H1 (cell line): ENCODE results near the gene DPYD. TPM values are rescaled to one million over a fixed set of nuclear protein-coding genes. Genes with fewer than 3 reads are reported as not detected.

ENCODE experiments used
- CTCF ChIA-PET: fragments of 300-600 bp; sonication (Branson Sonifier 250); formaldehyde crosslinking; loops from one replicate; lab custom pipeline; 2021; ENCODE audit not compliant: partially characterized antibody; lab: Charles Lee
- POLR2A ChIA-PET: fragments of 300-600 bp; sonication (Branson Sonifier 250); formaldehyde crosslinking; loops from one replicate; lab custom pipeline; 2021; ENCODE audit warnings: inconsistent platforms; ENCODE audit not compliant: partially characterized antibody; lab: Charles Lee
- DNase-seq, 2 experiments: peaks; one replicate each; pipeline versions ENCODE4 v3.0.0 to v3.0.0-alpha.2; 2010 to 2022; ENCODE audit warnings: low spot score in 2 of 2, low read depth in 1 of 2, mixed read lengths in 1 of 2
- FAIRE-seq: peaks from 2 replicates; lab custom pipeline; 2011; peaks lifted over from hg19 to GRCh38; lab: Jason Lieb, UNC
- H2AFZ ChIP-seq: 2 replicates; pipeline ENCODE4 v1.8.1; 2012; ENCODE audit warnings: low read length, inconsistent platforms
- H2AK5ac ChIP-seq: 2 replicates; pipeline ENCODE4 v1.6.1; 2013; ENCODE audit warnings: low read depth, low read length
- H2BK120ac ChIP-seq: replicated peaks from 2 replicates; pipeline ENCODE3; 2013; ENCODE audit warnings: low read depth, low read length, inconsistent platforms
- H2BK12ac ChIP-seq: 2 replicates; pipeline ENCODE4 v1.6.1; 2013; ENCODE audit warnings: low read depth, low read length
- H2BK15ac ChIP-seq: 2 replicates; pipeline ENCODE4 v1.6.1; 2013; ENCODE audit warnings: low read length
- H2BK20ac ChIP-seq: 2 replicates; pipeline ENCODE4 v1.6.1; 2013; ENCODE audit warnings: low read length
- H2BK5ac ChIP-seq: 2 replicates; pipeline ENCODE4 v1.6.1; 2013; ENCODE audit warnings: low read depth, low read length
- H3K14ac ChIP-seq: 2 replicates; pipeline ENCODE4 v1.6.1; 2013; ENCODE audit warnings: inconsistent platforms; ENCODE audit not compliant: insufficient read length
- H3K18ac ChIP-seq: 2 replicates; pipeline ENCODE4 v1.6.1; 2013; ENCODE audit warnings: low read length; ENCODE audit errors: extremely low read depth
- H3K23ac ChIP-seq: 2 replicates; pipeline ENCODE4 v1.6.1; 2013; ENCODE audit warnings: inconsistent platforms; ENCODE audit not compliant: insufficient read length
- H3K23me2 ChIP-seq: 2 replicates; pipeline ENCODE4 v1.6.1; 2013; ENCODE audit warnings: low read depth, low read length
- H3K27ac ChIP-seq: 2 replicates; pipeline ENCODE4 v1.6.1; 2011; ENCODE audit warnings: low read depth, low read length, inconsistent platforms
- H3K27me3 ChIP-seq, 4 experiments: replicated peaks in 1 of 4; 1 replicate in 1 of 4; 2 replicates in 3 of 4; pipeline versions ENCODE4 v1.6.1 to v1.8.1; 2011 to 2013; ENCODE audit warnings: low read length in 3 of 4, mild to moderate bottlenecking in 3 of 4, inconsistent platforms in 2 of 4, mixed read lengths in 2 of 4, moderate library complexity in 1 of 4; ENCODE audit not compliant: control insufficient read depth in 3 of 4, insufficient read depth in 3 of 4; ENCODE audit errors: extremely low read depth in 1 of 4
- H3K36me3 ChIP-seq, 4 experiments: 2 replicates each; pipeline versions ENCODE4 v1.6.1 to v1.8.1; 2011 to 2013; ENCODE audit warnings: mild to moderate bottlenecking in 4 of 4, low read length in 3 of 4, moderate library complexity in 2 of 4, control low read depth in 1 of 4, inconsistent platforms in 1 of 4; ENCODE audit not compliant: insufficient read depth in 4 of 4, control insufficient read depth in 2 of 4
- H3K4ac ChIP-seq: replicated peaks from 2 replicates; pipeline ENCODE3; 2013; ENCODE audit warnings: low read length, low read depth, mixed read lengths, inconsistent platforms; ENCODE audit not compliant: insufficient read length
- H3K4me1 ChIP-seq, 4 experiments: replicated peaks in 1 of 4; 1 replicate in 1 of 4; 2 replicates in 3 of 4; pipeline versions ENCODE4 v1.6.1 to v1.8.1; 2011 to 2013; ENCODE audit warnings: low read length in 3 of 4, inconsistent platforms in 2 of 4, mixed read lengths in 1 of 4; ENCODE audit not compliant: insufficient read depth in 4 of 4, control insufficient read depth in 3 of 4
- H3K4me2 ChIP-seq, 2 experiments: 2 replicates each; pipeline versions ENCODE4 v1.6.1 to v1.8.1; 2011 to 2013; ENCODE audit warnings: low read depth in 2 of 2, low read length in 2 of 2, control low read depth in 1 of 2, inconsistent platforms in 1 of 2, mild to moderate bottlenecking in 1 of 2; ENCODE audit not compliant: insufficient read depth in 1 of 2
- H3K4me3 ChIP-seq, 4 experiments: fragments of 200-600, 300-600 bp in 1 of 4; sonication (generic), shearing (Covaris generic), sonication (Bioruptor Twin) in 1 of 4; 2 replicates each; pipeline versions ENCODE4 v1.5.1 to v1.8.1; 2011 to 2016; ENCODE audit warnings: low read length in 4 of 4, low read depth in 3 of 4, control low read depth in 2 of 4, inconsistent platforms in 2 of 4, mild to moderate bottlenecking in 2 of 4, mixed read lengths in 1 of 4, moderate library complexity in 1 of 4; ENCODE audit not compliant: insufficient read depth in 2 of 4; ENCODE audit errors: extremely low read depth in 1 of 4
- H3K56ac ChIP-seq: replicated peaks from 2 replicates; pipeline ENCODE3; 2013; ENCODE audit warnings: low read depth, mild to moderate bottlenecking, mixed read lengths, low read length, inconsistent platforms; ENCODE audit not compliant: insufficient read length
- H3K79me1 ChIP-seq: 2 replicates; pipeline ENCODE4 v1.6.1; 2013; ENCODE audit warnings: low read depth, low read length, control low read depth
- H3K79me2 ChIP-seq, 2 experiments: 2 replicates each; pipeline versions ENCODE4 v1.6.1 to v1.8.1; 2012 to 2013; ENCODE audit warnings: low read length in 2 of 2, mild to moderate bottlenecking in 2 of 2, inconsistent platforms in 1 of 2; ENCODE audit not compliant: insufficient read depth in 2 of 2, control insufficient read depth in 1 of 2
- H3K9ac ChIP-seq, 4 experiments: replicated peaks in 1 of 4; 1 replicate in 1 of 4; 2 replicates in 3 of 4; pipeline versions ENCODE4 v1.6.1 to v1.8.1; 2011 to 2013; ENCODE audit warnings: low read depth in 3 of 4, low read length in 3 of 4, control low read depth in 2 of 4, mild to moderate bottlenecking in 2 of 4, moderate library complexity in 2 of 4, inconsistent platforms in 1 of 4; ENCODE audit errors: extremely low read depth in 1 of 4
- H3K9me3 ChIP-seq, 2 experiments: 2 replicates each; pipeline versions ENCODE4 v1.6.1 to v1.8.1; 2012 to 2013; ENCODE audit warnings: mild to moderate bottlenecking in 2 of 2, moderate library complexity in 2 of 2, control low read depth in 1 of 2, inconsistent platforms in 1 of 2, low read depth in 1 of 2, low read length in 1 of 2, mixed read lengths in 1 of 2; ENCODE audit not compliant: insufficient read depth in 2 of 2
- H4K20me1 ChIP-seq, 2 experiments: replicated peaks in 1 of 2; 2 replicates each; pipeline versions ENCODE3 to v1.8.1; 2011 to 2013; ENCODE audit warnings: inconsistent platforms in 2 of 2, low read length in 2 of 2, mild to moderate bottlenecking in 1 of 2; ENCODE audit not compliant: insufficient read depth in 2 of 2, control insufficient read depth in 1 of 2
- H4K5ac ChIP-seq: 2 replicates; pipeline ENCODE4 v1.6.1; 2013; ENCODE audit warnings: low read length, low read depth, mixed read lengths, inconsistent platforms; ENCODE audit not compliant: insufficient read length
- H4K8ac ChIP-seq: 2 replicates; pipeline ENCODE4 v1.8.0; 2013; ENCODE audit warnings: mild to moderate bottlenecking, moderate library complexity, low read length, inconsistent platforms; ENCODE audit not compliant: insufficient read depth; ENCODE audit errors: extremely low read depth
- H4K91ac ChIP-seq: replicated peaks from 2 replicates; pipeline ENCODE3; 2013; ENCODE audit warnings: low read length, mixed read lengths, inconsistent platforms; ENCODE audit not compliant: insufficient read length
- ASH2L ChIP-seq: fragments of 200-600, 300-600 bp; sonication (generic); IDR thresholded peaks from one replicate; pipeline ENCODE4 v1.7.1; 2017; ENCODE audit warnings: low read length
- ATF2 ChIP-seq: IDR thresholded peaks from 2 replicates; pipeline ENCODE4 v1.6.1; 2012; ENCODE audit warnings: low read length, inconsistent platforms
- BCL11A ChIP-seq, 2 experiments: IDR thresholded peaks; one replicate each; pipeline ENCODE4 v1.6.1; 2011; ENCODE audit warnings: low read depth in 2 of 2, low read length in 2 of 2, mild to moderate bottlenecking in 2 of 2
- EGR1 ChIP-seq: IDR thresholded peaks from 2 replicates; pipeline ENCODE4 v1.6.1; 2011; ENCODE audit warnings: low read depth, low read length, borderline replicate concordance
- EZH2 ChIP-seq: fragments of 200-600 bp; sonication (generic); IDR thresholded peaks from 2 replicates; pipeline ENCODE4 v1.7.1; 2012; ENCODE audit warnings: low read depth, mild to moderate bottlenecking, moderate library complexity, low read length, inconsistent platforms; ENCODE audit not compliant: severe bottlenecking
- GABPA ChIP-seq: IDR thresholded peaks from 2 replicates; pipeline ENCODE4 v1.6.1; 2011; ENCODE audit warnings: mild to moderate bottlenecking, low read length, moderate library complexity, borderline replicate concordance; ENCODE audit not compliant: insufficient read depth
- GTF2F1 ChIP-seq: IDR thresholded peaks from 2 replicates; pipeline ENCODE4 v1.6.1; 2012; ENCODE audit warnings: low read depth, low read length, improper control_type of control experiment, borderline replicate concordance
- HDAC2 ChIP-seq, 2 experiments: fragments of 300-600 bp in 1 of 2; sonication (generic) in 1 of 2; IDR thresholded peaks; 2 replicates each; pipeline ENCODE4 v1.6.1; 2011 to 2012; ENCODE audit warnings: low read depth in 2 of 2, low read length in 2 of 2, mild to moderate bottlenecking in 2 of 2, moderate library complexity in 2 of 2, borderline replicate concordance in 1 of 2, inconsistent platforms in 1 of 2
- MAFK ChIP-seq: IDR thresholded peaks from 2 replicates; pipeline ENCODE4 v1.6.1; 2012; ENCODE audit warnings: low read depth, mild to moderate bottlenecking, improper control_type of control experiment, low read length
- RBBP5 ChIP-seq: IDR thresholded peaks from 2 replicates; pipeline ENCODE4 v1.7.1; 2012; ENCODE audit warnings: low read depth, mild to moderate bottlenecking, inconsistent platforms, low read length, moderate library complexity, borderline replicate concordance
- SP4 ChIP-seq: IDR thresholded peaks from 2 replicates; pipeline ENCODE4 v1.6.1; 2012; ENCODE audit warnings: low read length, inconsistent platforms
- polyA plus RNA-seq, 7 experiments: library from polyadenylated mRNA; depleted of rRNA in 3 of 7; stranded (reverse) in 5 of 7; unstranded in 2 of 7; fragments of >200 nt in 5 of 7; fragments of 200-250 nt in 2 of 7; gene quantifications; 1 replicate in 5 of 7; 2 replicates in 1 of 7; 4 replicates in 1 of 7; pipeline versions ENCODE4 v1.2.1 to v1.2.3, GENCODE V29; 2011 to 2013; ENCODE audit warnings: missing spikeins in 2 of 7, mixed read lengths in 2 of 7
- total RNA-seq: library from RNA; stranded (reverse); fragmentation: NEBNext Ultra II Directional; extraction: Animal tissue kit (Norgen Biotek cat#: 25700); gene quantifications from 2 replicates; pipeline ENCODE4 v1.2.1, GENCODE V29; 2021

The DPYD gene
- total and polyA plus RNA-seq, 2 of the 8 experiments (the other 6 are each of a cell fraction or from before 2014, with no cell fraction given): 0.29 to 0.73 TPM

DNA sequence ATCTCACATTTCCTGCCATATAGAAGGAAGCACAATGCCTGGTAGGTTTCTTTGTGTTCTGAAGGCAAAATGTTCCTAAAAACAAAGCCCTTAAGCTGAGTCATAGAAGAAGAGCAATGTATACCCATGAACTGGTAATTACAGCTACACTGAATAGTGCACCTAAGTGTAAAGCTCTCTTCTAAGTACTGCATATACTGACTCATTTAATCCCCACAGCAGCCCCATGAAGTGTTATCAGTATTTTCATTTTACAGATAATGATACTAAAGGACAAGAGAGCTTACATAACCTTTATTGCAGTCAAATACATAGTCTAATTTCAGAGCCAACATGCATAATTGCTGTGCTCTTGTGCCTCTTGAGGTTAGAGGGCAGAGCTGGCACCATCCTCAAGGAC is 239.9 kb downstream of the DPYD start:
- Histone ChIP-seq H4K91ac (no peak overlapping the region), H3K14ac (no peak overlapping the region), H3K4me1 (no peaks in the 10 kb centered on the region), H2BK5ac (no peak overlapping the region), H3K9ac (no peak overlapping the region), H2AFZ (no peak overlapping the region), H2AK5ac (no peak overlapping the region), H4K5ac (no peak overlapping the region), H3K79me1 (no peaks in the 10 kb centered on the region), H2BK20ac (no peak overlapping the region), H3K27ac (no peak overlapping the region), H3K18ac (no peak overlapping the region), H3K56ac (no peak overlapping the region), H3K23ac (no peak overlapping the region), H3K4me2 (no peak overlapping the region), H2BK15ac (no peak overlapping the region), H2BK12ac (no peak overlapping the region), H3K4me3 (no peak overlapping the region), H3K27me3 (no peaks in the 10 kb centered on the region), H3K23me2 (no peaks in the 10 kb centered on the region), H3K36me3 (no peaks in the 10 kb centered on the region), H3K9me3 (no peaks in the 10 kb centered on the region), H4K8ac (no peak overlapping the region), H3K4ac (no peak overlapping the region), H4K20me1 (no peaks in the 10 kb centered on the region)
- CTCF ChIA-PET: no interaction called here
- POLR2A ChIA-PET: no interaction called here
- DNase-seq: no peak
- no peak for FAIRE-seq
- TF ChIP-seq HDAC2 (IDR thresholded peaks at IDR 0.05; ENCODE audit: borderline replicate concordance in 1 of 2, low read depth in 2 of 2, low read length in 2 of 2): no peak
- TF ChIP-seq ASH2L: no peak
- no peak for TF ChIP-seq GABPA
- no peak for TF ChIP-seq BCL11A (IDR thresholded peaks at IDR 0.05; ENCODE audit: low read depth in 2 of 2, low read length in 2 of 2)
- no peak for TF ChIP-seq MAFK
- no peak for TF ChIP-seq EGR1
- TF ChIP-seq GTF2F1: no peak
- TF ChIP-seq ATF2: no peak
- TF ChIP-seq RBBP5: no peak
- no peak for TF ChIP-seq SP4
- no peak for TF ChIP-seq EZH2
- TF ChIP-seq, all 59 proteins: peak for 0
- H2BK120ac ChIP-seq: no peak overlapping the region
- H3K79me2 ChIP-seq: no peaks in the 10 kb centered on the region
